ENCODE measurements around the gene HTRA3.
A peak's percentile ranks its signal among the peaks of the same experiment; 100 is the strongest.

Gene HTRA3

GRCh38 chr4:8269535-8270417, at the start of gene HTRA3:
TSS of gene HTRA3 (plus strand) at chr4:8269754. CDS start at chr4:8269969, 215 bp downstream.
- peak; percentile 82 for DNase-seq (ENCODE audit: low spot score)

GRCh38 chr4:8220661-8221450, 48.7 kb upstream of the HTRA3 start:
- DNase-seq (ENCODE audit: low spot score): no peak

- DNase-seq (ENCODE audit: low spot score): no peak
These were observed 48.1 kb upstream of the HTRA3 start for GRCh38 chr4:8221476-8221875.

- DNase-seq (ENCODE audit: low spot score): no peak
These were observed 47.6 kb upstream of the HTRA3 start for GRCh38 chr4:8221985-8222384.

- no peak for DNase-seq (ENCODE audit: low spot score)
These were observed 46.8 kb upstream of the HTRA3 start for GRCh38 chr4:8222609-8223388.

GRCh38 chr4:8224267-8224974, 45.1 kb upstream of the HTRA3 start:
- DNase-seq (ENCODE audit: low spot score): no peak

- no peak for DNase-seq (ENCODE audit: low spot score)
These were observed 44.5 kb upstream of the HTRA3 start for GRCh38 chr4:8224975-8225625.

GRCh38 chr4:8225706-8226443, 43.7 kb upstream of the HTRA3 start:
- no peak for DNase-seq (ENCODE audit: low spot score)

GRCh38 chr4:8227201-8227770, 42.3 kb upstream of the HTRA3 start:
- no peak for DNase-seq (ENCODE audit: low spot score)

GRCh38 chr4:8227771-8228318, 41.7 kb upstream of the HTRA3 start:
- DNase-seq (ENCODE audit: low spot score): no peak

GRCh38 chr4:8228319-8229250, 41.0 kb upstream of the HTRA3 start:
- no peak for DNase-seq (ENCODE audit: low spot score)

GRCh38 chr4:8229331-8229975, 40.1 kb upstream of the HTRA3 start:
- no peak for DNase-seq (ENCODE audit: low spot score)

GRCh38 chr4:8230033-8230432, 39.5 kb upstream of the HTRA3 start:
- no peak for DNase-seq (ENCODE audit: low spot score)

GRCh38 chr4:8230891-8231290, 38.7 kb upstream of the HTRA3 start:
- DNase-seq (ENCODE audit: low spot score): no peak

GRCh38 chr4:8231551-8232049, 38.0 kb upstream of the HTRA3 start:
- no peak for DNase-seq (ENCODE audit: low spot score)

GRCh38 chr4:8232748-8233147, 36.8 kb upstream of the HTRA3 start:
- no peak for DNase-seq (ENCODE audit: low spot score)

- no peak for DNase-seq (ENCODE audit: low spot score)
These were observed 35.7 kb upstream of the HTRA3 start for GRCh38 chr4:8233672-8234484.

All from HuH-7.5 (cell line).